ENCODE measurements around the gene DPYSL5. TPM values are rescaled to one million over a fixed set of nuclear protein-coding genes. Genes with fewer than 3 reads are reported as not detected.

DPYSL5 gene
- total and polyA plus RNA-seq, 2 of the 8 experiments (the other 6 are each of a cell fraction or from before 2014, with no cell fraction given), result 11.9 to 16.4 TPM

DNA sequence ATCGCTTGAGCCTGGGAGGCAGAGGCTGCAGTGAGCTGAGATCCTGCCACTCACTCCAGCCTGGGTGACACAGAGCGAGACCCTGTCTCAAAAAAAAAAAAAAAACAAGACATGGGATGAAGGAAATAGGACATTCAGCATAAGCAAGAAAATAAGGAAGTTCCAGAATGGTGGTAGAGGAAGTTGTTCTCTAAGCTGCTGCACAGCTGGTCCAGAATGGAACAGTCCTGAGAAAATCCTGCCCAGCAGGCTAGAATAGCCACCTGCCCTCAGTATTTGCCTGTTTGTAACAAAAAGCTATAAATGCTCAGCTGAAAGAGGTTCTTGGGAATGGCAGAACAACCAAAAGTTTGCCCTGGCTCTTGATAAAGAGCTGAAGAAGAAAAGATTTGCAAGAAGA is 111.4 kb downstream of the DPYSL5 start (continued):
- TF ChIP-seq, protein P1, sequence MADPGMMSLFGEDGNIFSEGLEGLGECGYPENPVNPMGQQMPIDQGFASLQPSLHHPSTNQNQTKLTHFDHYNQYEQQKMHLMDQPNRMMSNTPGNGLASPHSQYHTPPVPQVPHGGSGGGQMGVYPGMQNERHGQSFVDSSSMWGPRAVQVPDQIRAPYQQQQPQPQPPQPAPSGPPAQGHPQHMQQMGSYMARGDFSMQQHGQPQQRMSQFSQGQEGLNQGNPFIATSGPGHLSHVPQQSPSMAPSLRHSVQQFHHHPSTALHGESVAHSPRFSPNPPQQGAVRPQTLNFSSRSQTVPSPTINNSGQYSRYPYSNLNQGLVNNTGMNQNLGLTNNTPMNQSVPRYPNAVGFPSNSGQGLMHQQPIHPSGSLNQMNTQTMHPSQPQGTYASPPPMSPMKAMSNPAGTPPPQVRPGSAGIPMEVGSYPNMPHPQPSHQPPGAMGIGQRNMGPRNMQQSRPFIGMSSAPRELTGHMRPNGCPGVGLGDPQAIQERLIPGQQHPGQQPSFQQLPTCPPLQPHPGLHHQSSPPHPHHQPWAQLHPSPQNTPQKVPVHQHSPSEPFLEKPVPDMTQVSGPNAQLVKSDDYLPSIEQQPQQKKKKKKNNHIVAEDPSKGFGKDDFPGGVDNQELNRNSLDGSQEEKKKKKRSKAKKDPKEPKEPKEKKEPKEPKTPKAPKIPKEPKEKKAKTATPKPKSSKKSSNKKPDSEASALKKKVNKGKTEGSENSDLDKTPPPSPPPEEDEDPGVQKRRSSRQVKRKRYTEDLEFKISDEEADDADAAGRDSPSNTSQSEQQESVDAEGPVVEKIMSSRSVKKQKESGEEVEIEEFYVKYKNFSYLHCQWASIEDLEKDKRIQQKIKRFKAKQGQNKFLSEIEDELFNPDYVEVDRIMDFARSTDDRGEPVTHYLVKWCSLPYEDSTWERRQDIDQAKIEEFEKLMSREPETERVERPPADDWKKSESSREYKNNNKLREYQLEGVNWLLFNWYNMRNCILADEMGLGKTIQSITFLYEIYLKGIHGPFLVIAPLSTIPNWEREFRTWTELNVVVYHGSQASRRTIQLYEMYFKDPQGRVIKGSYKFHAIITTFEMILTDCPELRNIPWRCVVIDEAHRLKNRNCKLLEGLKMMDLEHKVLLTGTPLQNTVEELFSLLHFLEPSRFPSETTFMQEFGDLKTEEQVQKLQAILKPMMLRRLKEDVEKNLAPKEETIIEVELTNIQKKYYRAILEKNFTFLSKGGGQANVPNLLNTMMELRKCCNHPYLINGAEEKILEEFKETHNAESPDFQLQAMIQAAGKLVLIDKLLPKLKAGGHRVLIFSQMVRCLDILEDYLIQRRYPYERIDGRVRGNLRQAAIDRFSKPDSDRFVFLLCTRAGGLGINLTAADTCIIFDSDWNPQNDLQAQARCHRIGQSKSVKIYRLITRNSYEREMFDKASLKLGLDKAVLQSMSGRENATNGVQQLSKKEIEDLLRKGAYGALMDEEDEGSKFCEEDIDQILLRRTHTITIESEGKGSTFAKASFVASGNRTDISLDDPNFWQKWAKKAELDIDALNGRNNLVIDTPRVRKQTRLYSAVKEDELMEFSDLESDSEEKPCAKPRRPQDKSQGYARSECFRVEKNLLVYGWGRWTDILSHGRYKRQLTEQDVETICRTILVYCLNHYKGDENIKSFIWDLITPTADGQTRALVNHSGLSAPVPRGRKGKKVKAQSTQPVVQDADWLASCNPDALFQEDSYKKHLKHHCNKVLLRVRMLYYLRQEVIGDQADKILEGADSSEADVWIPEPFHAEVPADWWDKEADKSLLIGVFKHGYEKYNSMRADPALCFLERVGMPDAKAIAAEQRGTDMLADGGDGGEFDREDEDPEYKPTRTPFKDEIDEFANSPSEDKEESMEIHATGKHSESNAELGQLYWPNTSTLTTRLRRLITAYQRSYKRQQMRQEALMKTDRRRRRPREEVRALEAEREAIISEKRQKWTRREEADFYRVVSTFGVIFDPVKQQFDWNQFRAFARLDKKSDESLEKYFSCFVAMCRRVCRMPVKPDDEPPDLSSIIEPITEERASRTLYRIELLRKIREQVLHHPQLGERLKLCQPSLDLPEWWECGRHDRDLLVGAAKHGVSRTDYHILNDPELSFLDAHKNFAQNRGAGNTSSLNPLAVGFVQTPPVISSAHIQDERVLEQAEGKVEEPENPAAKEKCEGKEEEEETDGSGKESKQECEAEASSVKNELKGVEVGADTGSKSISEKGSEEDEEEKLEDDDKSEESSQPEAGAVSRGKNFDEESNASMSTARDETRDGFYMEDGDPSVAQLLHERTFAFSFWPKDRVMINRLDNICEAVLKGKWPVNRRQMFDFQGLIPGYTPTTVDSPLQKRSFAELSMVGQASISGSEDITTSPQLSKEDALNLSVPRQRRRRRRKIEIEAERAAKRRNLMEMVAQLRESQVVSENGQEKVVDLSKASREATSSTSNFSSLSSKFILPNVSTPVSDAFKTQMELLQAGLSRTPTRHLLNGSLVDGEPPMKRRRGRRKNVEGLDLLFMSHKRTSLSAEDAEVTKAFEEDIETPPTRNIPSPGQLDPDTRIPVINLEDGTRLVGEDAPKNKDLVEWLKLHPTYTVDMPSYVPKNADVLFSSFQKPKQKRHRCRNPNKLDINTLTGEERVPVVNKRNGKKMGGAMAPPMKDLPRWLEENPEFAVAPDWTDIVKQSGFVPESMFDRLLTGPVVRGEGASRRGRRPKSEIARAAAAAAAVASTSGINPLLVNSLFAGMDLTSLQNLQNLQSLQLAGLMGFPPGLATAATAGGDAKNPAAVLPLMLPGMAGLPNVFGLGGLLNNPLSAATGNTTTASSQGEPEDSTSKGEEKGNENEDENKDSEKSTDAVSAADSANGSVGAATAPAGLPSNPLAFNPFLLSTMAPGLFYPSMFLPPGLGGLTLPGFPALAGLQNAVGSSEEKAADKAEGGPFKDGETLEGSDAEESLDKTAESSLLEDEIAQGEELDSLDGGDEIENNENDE (IDR thresholded peaks at IDR 0.05; ENCODE audit: insufficient replicate concordance, low read length), result no peak
- TF ChIP-seq RXRA (IDR thresholded peaks at IDR 0.05; ENCODE audit: insufficient read depth, low read depth, low read length), result no peak
- TF ChIP-seq NRF1 (IDR thresholded peaks at IDR 0.05; ENCODE audit: low read depth, low read length), result no peak
- TF ChIP-seq CBX8 (IDR thresholded peaks at IDR 0.05; ENCODE audit: borderline replicate concordance, low read depth, low read length), result no peak
